Measurements from ENCODE around the gene SLC44A4.

- no peak for TF ChIP-seq CTCF (IDR thresholded peaks at IDR 0.05)
- TF ChIP-seq POLR2A (IDR thresholded peaks at IDR 0.05): no peak
Measured at GRCh38 chr6:31874836-31875572, 3.8 kb downstream of the SLC44A4 start.
